SU-DHL-6 (cell line): ENCODE measurements around the gene SRRT.

Source experiments
- H2AFZ ChIP-seq: fragments of 200-600 bp; sonication (generic); 2 replicates; pipeline ENCODE4 v1.6.1; 2014; ENCODE audit warnings: low read depth, mild to moderate bottlenecking, moderate library complexity, mixed read lengths, antibody characterized with exemption, low read length; ENCODE audit not compliant: severe bottlenecking
- H3F3A ChIP-seq: fragments of 200-600 bp; shearing (Covaris generic); 2 replicates; pipeline ENCODE4 v1.6.0; 2016; ENCODE audit warnings: antibody characterized with exemption, mild to moderate bottlenecking; ENCODE audit not compliant: insufficient read depth
- H3K27ac ChIP-seq: fragments of 200-600 bp; sonication (generic); 2 replicates; pipeline ENCODE4 v1.5.1; 2016; ENCODE audit warnings: low read depth, mild to moderate bottlenecking, low read length, moderate library complexity, mixed read lengths
- H3K27me3 ChIP-seq: fragments of 200-600 bp; sonication (generic), shearing (Covaris generic); 2 replicates; pipeline ENCODE4 v1.6.0; 2014; ENCODE audit warnings: mild to moderate bottlenecking, low read length
- H3K36me3 ChIP-seq: fragments of 200-600 bp; sonication (generic); 2 replicates; pipeline ENCODE4 v1.6.1; 2014; ENCODE audit warnings: mild to moderate bottlenecking, low read length, mixed read lengths
- H3K4me2 ChIP-seq: fragments of 300-600, 200-600 bp; shearing (Covaris generic), sonication (generic); 2 replicates; pipeline ENCODE4 v1.6.0; 2014; ENCODE audit warnings: low read length, low read depth, mild to moderate bottlenecking; ENCODE audit not compliant: poor library complexity, severe bottlenecking
- H3K4me3 ChIP-seq: fragments of 200-600 bp; sonication (generic); 2 replicates; pipeline ENCODE4 v1.5.1; 2014; ENCODE audit warnings: antibody characterized with exemption, low read length, mild to moderate bottlenecking, mixed read lengths; ENCODE audit not compliant: insufficient read depth, poor library complexity, severe bottlenecking
- H3K79me2 ChIP-seq: fragments of 200-600 bp; sonication (generic); 2 replicates; pipeline ENCODE4 v1.6.1; 2014; ENCODE audit warnings: mild to moderate bottlenecking, low read length, moderate library complexity; ENCODE audit not compliant: insufficient read depth
- H3K9ac ChIP-seq: fragments of 200-600 bp; sonication (generic); 2 replicates; pipeline ENCODE4 v1.7.0; 2014; ENCODE audit warnings: mild to moderate bottlenecking, low read length
- H3K9me2 ChIP-seq: fragments of 200-600 bp; sonication (generic); replicated peaks from 2 replicates; pipeline ENCODE4 v1.6.1; 2014; ENCODE audit warnings: low read length; ENCODE audit not compliant: insufficient read depth
- H3K9me3 ChIP-seq: fragments of 200-600 bp; sonication (generic); 2 replicates; pipeline ENCODE4 v1.6.1; 2014; ENCODE audit warnings: low read length, mixed read lengths; ENCODE audit not compliant: insufficient read depth
- H4K20me1 ChIP-seq: fragments of 200-600 bp; sonication (generic); 2 replicates; pipeline ENCODE4 v1.6.1; 2014; ENCODE audit warnings: low read depth, mild to moderate bottlenecking, antibody characterized with exemption, low read length, moderate library complexity, mixed read lengths
- CTCF ChIP-seq: fragments of 200-600 bp; sonication (generic); IDR thresholded peaks from one replicate; pipeline ENCODE4 v1.5.1; 2017; ENCODE audit warnings: antibody characterized with exemption, mild to moderate bottlenecking, low read length, moderate library complexity; ENCODE audit not compliant: insufficient read depth, poor library complexity, severe bottlenecking
- EZH2phosphoT487 ChIP-seq: fragments of 200-600 bp; sonication (generic), shearing (Covaris generic); conservative IDR thresholded peaks from 2 replicates; pipeline ENCODE4 v1.6.1; 2018; ENCODE audit warnings: mild to moderate bottlenecking, antibody characterized with exemption, low read length, moderate library complexity, mixed read lengths

SRRT gene

GRCh38 chr7:100839361-100839760 lies 35.5 kb upstream of the SRRT start:
- Histone ChIP-seq H3K4me3 (no peak overlapping the region), H3K27me3 (no peaks in the 10 kb centered on the region), H2AFZ (no peak overlapping the region), H3K36me3 (no peaks in the 10 kb centered on the region), H3K9me3 (no peaks in the 10 kb centered on the region), H3K27ac (no peak overlapping the region), H3K9ac (no peak overlapping the region), H4K20me1 (no peaks in the 10 kb centered on the region), H3K9me2 (no peaks in the 10 kb centered on the region), H3K79me2 (no peaks in the 10 kb centered on the region), H3K4me2 (no peak overlapping the region), H3F3A (no peaks in the 10 kb centered on the region)
- TF ChIP-seq EZH2phosphoT487 (no peak), CTCF (no peak)

GRCh38 chr7:100840470-100841100 lies 34.3 kb upstream of the SRRT start:
- Histone ChIP-seq H3K4me2 (no peak overlapping the region), H3F3A (no peaks in the 10 kb centered on the region), H3K27ac (no peak overlapping the region), H3K9me2 (no peaks in the 10 kb centered on the region), H3K4me3 (no peak overlapping the region), H3K27me3 (no peaks in the 10 kb centered on the region), H4K20me1 (no peaks in the 10 kb centered on the region), H3K9me3 (no peaks in the 10 kb centered on the region), H3K9ac (no peak overlapping the region), H3K79me2 (no peaks in the 10 kb centered on the region), H2AFZ (no peak overlapping the region), H3K36me3 (no peaks in the 10 kb centered on the region)
- TF ChIP-seq EZH2phosphoT487 (no peak), CTCF (no peak)

GRCh38 chr7:100847360-100847759 lies 27.5 kb upstream of the SRRT start:
- TF ChIP-seq EZH2phosphoT487: no peak
- no peak for TF ChIP-seq CTCF
- Histone ChIP-seq H3K27me3 (no peaks in the 10 kb centered on the region), H2AFZ (no peak overlapping the region), H3K79me2 (no peaks in the 10 kb centered on the region), H3K9me2 (no peaks in the 10 kb centered on the region), H3K27ac (no peak overlapping the region), H3K36me3 (no peaks in the 10 kb centered on the region), H3F3A (peaks cover 9% of the 10 kb centered on the region), H4K20me1 (no peaks in the 10 kb centered on the region), H3K9me3 (no peaks in the 10 kb centered on the region), H3K4me3 (no peak overlapping the region), H3K9ac (no peak overlapping the region), H3K4me2 (no peak overlapping the region)
